ENCODE results near the gene DLG2. TPM values are rescaled to one million over a fixed set of nuclear protein-coding genes. Genes with fewer than 3 reads are reported as not detected.

DLG2 gene
- total RNA-seq, 1 donor from 2014 or later, result 1.8 TPM

DNA sequence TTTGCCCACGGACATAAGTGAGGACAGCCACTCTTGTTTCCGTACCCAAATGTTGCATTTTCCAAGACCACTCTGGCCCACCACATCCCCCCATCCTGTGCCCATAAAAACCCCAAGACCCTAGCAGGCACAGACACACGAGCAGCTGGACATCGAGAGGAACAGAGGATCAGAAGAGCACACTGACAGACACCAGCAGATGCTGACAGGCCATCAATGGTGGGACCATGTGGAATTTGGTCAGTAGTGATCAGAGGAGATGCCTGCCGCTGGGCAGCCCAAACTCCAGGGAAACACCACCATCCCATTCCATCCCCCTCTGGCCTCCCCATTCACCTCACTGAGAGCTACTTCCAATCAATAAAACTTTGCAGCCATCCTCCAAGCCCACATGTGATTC is 87.0 kb downstream of the DLG2 start:
- H3K9me3 ChIP-seq (ENCODE audit: insufficient read depth, low read depth, low read length), result no peaks in the 10 kb centered on the region
- no peaks in the 10 kb centered on the region for H3K27me3 ChIP-seq (ENCODE audit: insufficient read depth, low read length)
- no peaks in the 10 kb centered on the region for H3K36me3 ChIP-seq (ENCODE audit: insufficient read depth, low read length)
- Mint-ChIP-seq H3K4me3 (ENCODE audit: unreplicated experiment) (no peak overlapping the region), H3K36me3 (ENCODE audit: low read depth, unreplicated experiment) (no peaks in the 10 kb centered on the region), H3K27ac (ENCODE audit: unreplicated experiment) (no peak overlapping the region), H3K4me1 (ENCODE audit: low read depth, unreplicated experiment) (no peaks in the 10 kb centered on the region), H3K9me3 (ENCODE audit: unreplicated experiment) (peaks cover 7% of the 10 kb centered on the region), H3K27me3 (ENCODE audit: low read depth, unreplicated experiment) (no peaks in the 10 kb centered on the region)
- no peak overlapping the region for H3K27ac ChIP-seq (ENCODE audit: low read depth, low read length)
- H3K79me2 ChIP-seq (ENCODE audit: insufficient read depth, low read length), result no peaks in the 10 kb centered on the region
- H3K4me1 ChIP-seq (ENCODE audit: insufficient read depth, low read length), result no peaks in the 10 kb centered on the region
- no peak overlapping the region for H3K4me3 ChIP-seq (ENCODE audit: insufficient read depth, low read depth, low read length)
- H3K9ac ChIP-seq (ENCODE audit: low read length), result no peak overlapping the region
- no peak for TF ChIP-seq EZH2 (IDR thresholded peaks at IDR 0.05; ENCODE audit: insufficient read depth, low read length)
- TF ChIP-seq, protein P1, sequence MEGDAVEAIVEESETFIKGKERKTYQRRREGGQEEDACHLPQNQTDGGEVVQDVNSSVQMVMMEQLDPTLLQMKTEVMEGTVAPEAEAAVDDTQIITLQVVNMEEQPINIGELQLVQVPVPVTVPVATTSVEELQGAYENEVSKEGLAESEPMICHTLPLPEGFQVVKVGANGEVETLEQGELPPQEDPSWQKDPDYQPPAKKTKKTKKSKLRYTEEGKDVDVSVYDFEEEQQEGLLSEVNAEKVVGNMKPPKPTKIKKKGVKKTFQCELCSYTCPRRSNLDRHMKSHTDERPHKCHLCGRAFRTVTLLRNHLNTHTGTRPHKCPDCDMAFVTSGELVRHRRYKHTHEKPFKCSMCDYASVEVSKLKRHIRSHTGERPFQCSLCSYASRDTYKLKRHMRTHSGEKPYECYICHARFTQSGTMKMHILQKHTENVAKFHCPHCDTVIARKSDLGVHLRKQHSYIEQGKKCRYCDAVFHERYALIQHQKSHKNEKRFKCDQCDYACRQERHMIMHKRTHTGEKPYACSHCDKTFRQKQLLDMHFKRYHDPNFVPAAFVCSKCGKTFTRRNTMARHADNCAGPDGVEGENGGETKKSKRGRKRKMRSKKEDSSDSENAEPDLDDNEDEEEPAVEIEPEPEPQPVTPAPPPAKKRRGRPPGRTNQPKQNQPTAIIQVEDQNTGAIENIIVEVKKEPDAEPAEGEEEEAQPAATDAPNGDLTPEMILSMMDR (IDR thresholded peaks at IDR 0.05; ENCODE audit: insufficient read depth, low read depth, low read length), result no peak
- H3K4me2 ChIP-seq (ENCODE audit: low read length), result no peak overlapping the region
- no peak for FAIRE-seq
- DNase-seq (ENCODE audit: low read depth), result no peak
- H4K20me1 ChIP-seq (ENCODE audit: insufficient read depth, low read length), result no peaks in the 10 kb centered on the region
- H2AFZ ChIP-seq (ENCODE audit: low read depth, low read length), result no peak overlapping the region

DNA sequence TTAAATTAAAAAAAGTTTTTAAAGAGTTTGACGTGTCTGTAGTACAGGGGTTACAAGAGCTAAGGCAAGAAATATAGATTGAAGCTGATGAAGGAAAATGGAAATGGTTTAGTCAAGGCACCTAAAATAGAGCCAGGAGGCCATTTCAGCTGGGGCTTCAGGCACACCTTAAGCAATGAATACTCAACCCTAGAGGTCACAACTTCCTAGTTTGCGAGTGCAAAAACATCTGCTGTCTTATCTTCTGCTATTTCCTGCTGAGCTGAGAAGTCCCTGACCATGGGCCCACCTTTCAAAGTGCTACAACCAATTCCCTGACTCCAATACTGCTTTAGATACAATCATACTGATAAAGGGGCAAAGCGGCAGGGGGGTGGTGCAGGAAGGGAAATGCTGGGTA is 87.4 kb downstream of the DLG2 start:
- TF ChIP-seq EZH2 (IDR thresholded peaks at IDR 0.05; ENCODE audit: insufficient read depth, low read length), result no peak
- TF ChIP-seq, protein P1 (IDR thresholded peaks at IDR 0.05; ENCODE audit: insufficient read depth, low read depth, low read length), result no peak
- H3K4me2 ChIP-seq (ENCODE audit: low read length), result no peak overlapping the region
- Mint-ChIP-seq H3K4me3 (ENCODE audit: unreplicated experiment) (no peak overlapping the region), H3K9me3 (ENCODE audit: unreplicated experiment) (peaks cover 10% of the 10 kb centered on the region), H3K27me3 (ENCODE audit: low read depth, unreplicated experiment) (no peaks in the 10 kb centered on the region), H3K27ac (ENCODE audit: unreplicated experiment) (no peak overlapping the region), H3K36me3 (ENCODE audit: low read depth, unreplicated experiment) (no peaks in the 10 kb centered on the region), H3K4me1 (ENCODE audit: low read depth, unreplicated experiment) (no peaks in the 10 kb centered on the region)
- H4K20me1 ChIP-seq (ENCODE audit: insufficient read depth, low read length), result no peaks in the 10 kb centered on the region
- no peaks in the 10 kb centered on the region for H3K36me3 ChIP-seq (ENCODE audit: insufficient read depth, low read length)
- H3K4me1 ChIP-seq (ENCODE audit: insufficient read depth, low read length), result no peaks in the 10 kb centered on the region
- no peak overlapping the region for H3K27ac ChIP-seq (ENCODE audit: low read depth, low read length)
- FAIRE-seq (no peak), DNase-seq (ENCODE audit: low read depth) (no peak)
- no peak overlapping the region for H2AFZ ChIP-seq (ENCODE audit: low read depth, low read length)
- no peaks in the 10 kb centered on the region for H3K9me3 ChIP-seq (ENCODE audit: insufficient read depth, low read depth, low read length)
- no peaks in the 10 kb centered on the region for H3K27me3 ChIP-seq (ENCODE audit: insufficient read depth, low read length)
- H3K9ac ChIP-seq (ENCODE audit: low read length), result no peak overlapping the region
- no peak overlapping the region for H3K4me3 ChIP-seq (ENCODE audit: insufficient read depth, low read depth, low read length)
- H3K79me2 ChIP-seq (ENCODE audit: insufficient read depth, low read length), result no peaks in the 10 kb centered on the region

DNA sequence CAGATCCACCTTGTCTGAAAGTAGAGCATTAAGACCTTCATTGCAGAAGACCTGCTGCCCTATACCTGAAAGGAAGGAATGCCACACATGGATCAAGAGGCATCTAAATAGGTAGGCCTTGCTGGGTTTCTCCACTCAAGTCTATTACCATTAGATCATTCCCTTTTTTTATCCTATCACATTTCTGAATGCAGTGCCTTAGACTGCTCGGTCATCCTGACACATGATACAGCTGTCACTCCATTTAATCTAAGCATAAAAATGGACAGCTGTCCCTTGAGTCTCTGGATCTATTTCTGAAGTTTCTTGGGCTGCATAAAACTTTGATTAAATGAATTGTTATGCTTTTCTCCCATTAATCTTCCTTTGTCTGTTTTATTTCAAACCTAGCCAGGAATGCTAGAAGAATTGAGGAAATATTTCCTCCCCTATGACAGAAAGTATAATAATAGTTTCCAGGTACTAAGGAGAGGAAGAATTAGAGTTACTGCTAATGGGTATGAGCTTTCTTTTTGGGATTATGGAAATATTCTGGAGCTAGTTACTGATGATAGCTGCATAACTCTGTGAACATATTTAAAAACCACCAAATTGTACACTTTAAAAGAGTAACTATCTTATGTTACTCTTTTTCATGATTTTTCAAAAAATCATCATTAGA is 88.0 kb downstream of the DLG2 start:
- Histone ChIP-seq H3K9me3 (ENCODE audit: insufficient read depth, low read depth, low read length) (no peaks in the 10 kb centered on the region), H3K9ac (ENCODE audit: low read length) (no peak overlapping the region), H3K79me2 (ENCODE audit: insufficient read depth, low read length) (no peaks in the 10 kb centered on the region), H2AFZ (ENCODE audit: low read depth, low read length) (no peak overlapping the region), H3K4me3 (ENCODE audit: insufficient read depth, low read depth, low read length) (no peak overlapping the region), H3K4me2 (ENCODE audit: low read length) (no peak overlapping the region), H3K27ac (ENCODE audit: low read depth, low read length) (no peak overlapping the region), H3K36me3 (ENCODE audit: insufficient read depth, low read length) (no peaks in the 10 kb centered on the region), H4K20me1 (ENCODE audit: insufficient read depth, low read length) (no peaks in the 10 kb centered on the region), H3K27me3 (ENCODE audit: insufficient read depth, low read length) (no peaks in the 10 kb centered on the region), H3K4me1 (ENCODE audit: insufficient read depth, low read length) (no peaks in the 10 kb centered on the region)
- H3K36me3 Mint-ChIP-seq (ENCODE audit: low read depth, unreplicated experiment), result no peaks in the 10 kb centered on the region
- no peak for TF ChIP-seq EZH2 (IDR thresholded peaks at IDR 0.05; ENCODE audit: insufficient read depth, low read length)
- TF ChIP-seq, protein P1 (IDR thresholded peaks at IDR 0.05; ENCODE audit: insufficient read depth, low read depth, low read length), result no peak
- no peak for FAIRE-seq
- peaks cover 12% of the 10 kb centered on the region for H3K9me3 Mint-ChIP-seq (ENCODE audit: unreplicated experiment)
- H3K4me1 Mint-ChIP-seq (ENCODE audit: low read depth, unreplicated experiment), result no peaks in the 10 kb centered on the region
- DNase-seq (ENCODE audit: low read depth), result no peak
- no peak overlapping the region for H3K27ac Mint-ChIP-seq (ENCODE audit: unreplicated experiment)
- no peaks in the 10 kb centered on the region for H3K27me3 Mint-ChIP-seq (ENCODE audit: low read depth, unreplicated experiment)
- H3K4me3 Mint-ChIP-seq (ENCODE audit: unreplicated experiment), result no peak overlapping the region
